Measurements from ENCODE around the gene EIF2AK3.

- TF ChIP-seq POLR2AphosphoS5 (IDR thresholded peaks at IDR 0.05; ENCODE audit: low read depth, low read length) (0 out of 2 replicates have a peak, but pooled peaks have one; percentile 28), POLR2A (IDR thresholded peaks at IDR 0.05; ENCODE audit: low read depth, low read length) (no peak), TAF1 (IDR thresholded peaks at IDR 0.05; ENCODE audit: borderline replicate concordance, low read depth, low read length) (no peak)
These were observed 20.8 kb downstream of the EIF2AK3 start for GRCh38 chr2:88606371-88607030.

All from GM12892 (cell line).